ENCODE measurements around the gene BCL11A. TPM values are rescaled to one million over a fixed set of nuclear protein-coding genes. Genes with fewer than 3 reads are reported as not detected.

BCL11A gene
- polyA plus RNA-seq, 1 donor (not counting 4 experiments of a cell fraction or from before 2014, with no cell fraction given), result 5.0 TPM

DNA sequence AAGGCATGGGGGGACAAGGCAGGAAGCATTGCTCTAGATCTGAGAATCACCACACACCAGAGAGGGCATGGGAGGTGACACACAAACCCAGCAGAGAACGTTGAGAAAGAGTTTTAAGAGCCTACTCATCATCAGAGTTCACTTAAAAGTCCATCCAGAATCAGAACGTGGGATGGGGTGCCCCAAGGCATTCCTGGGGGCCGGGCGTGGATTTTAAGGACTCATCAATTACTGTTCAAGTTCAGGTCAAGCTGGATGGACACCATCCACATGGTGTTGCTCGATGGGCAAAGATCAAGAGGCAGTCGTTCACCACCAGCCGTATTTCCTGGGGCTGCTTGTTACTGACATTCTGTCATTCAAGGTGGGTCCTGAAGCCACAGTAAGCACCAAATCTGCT lies 34.9 kb downstream of the BCL11A start:
- H3K27me3 ChIP-seq (ENCODE audit: control insufficient read depth, extremely low read depth, insufficient read depth, low read length), result no peaks in the 10 kb centered on the region
- no peaks in the 10 kb centered on the region for H3K9me3 ChIP-seq (ENCODE audit: control insufficient read depth, low read depth, low read length)
- FAIRE-seq, result no peak
- no peak for TF ChIP-seq EZH2 (IDR thresholded peaks at IDR 0.05; ENCODE audit: low read length)
- TF ChIP-seq, protein P1, sequence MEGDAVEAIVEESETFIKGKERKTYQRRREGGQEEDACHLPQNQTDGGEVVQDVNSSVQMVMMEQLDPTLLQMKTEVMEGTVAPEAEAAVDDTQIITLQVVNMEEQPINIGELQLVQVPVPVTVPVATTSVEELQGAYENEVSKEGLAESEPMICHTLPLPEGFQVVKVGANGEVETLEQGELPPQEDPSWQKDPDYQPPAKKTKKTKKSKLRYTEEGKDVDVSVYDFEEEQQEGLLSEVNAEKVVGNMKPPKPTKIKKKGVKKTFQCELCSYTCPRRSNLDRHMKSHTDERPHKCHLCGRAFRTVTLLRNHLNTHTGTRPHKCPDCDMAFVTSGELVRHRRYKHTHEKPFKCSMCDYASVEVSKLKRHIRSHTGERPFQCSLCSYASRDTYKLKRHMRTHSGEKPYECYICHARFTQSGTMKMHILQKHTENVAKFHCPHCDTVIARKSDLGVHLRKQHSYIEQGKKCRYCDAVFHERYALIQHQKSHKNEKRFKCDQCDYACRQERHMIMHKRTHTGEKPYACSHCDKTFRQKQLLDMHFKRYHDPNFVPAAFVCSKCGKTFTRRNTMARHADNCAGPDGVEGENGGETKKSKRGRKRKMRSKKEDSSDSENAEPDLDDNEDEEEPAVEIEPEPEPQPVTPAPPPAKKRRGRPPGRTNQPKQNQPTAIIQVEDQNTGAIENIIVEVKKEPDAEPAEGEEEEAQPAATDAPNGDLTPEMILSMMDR (optimal IDR thresholded peaks at IDR 0.05 in 1 of 3, IDR thresholded peaks at IDR 0.05 in 1 of 3, conservative IDR thresholded peaks at IDR 0.05 in 1 of 3; ENCODE audit: extremely low read depth in 1 of 3, insufficient read depth in 2 of 3, low read length in 3 of 3), result no peak
- no peak overlapping the region for H3K9ac ChIP-seq (ENCODE audit: control insufficient read depth, extremely low read depth, insufficient read depth, low read length)
- no peaks in the 10 kb centered on the region for H4K20me1 ChIP-seq (ENCODE audit: control insufficient read depth, extremely low read depth, insufficient read depth, low read length)
- H3K36me3 ChIP-seq (ENCODE audit: control insufficient read depth in 2 of 2, extremely low read depth in 1 of 2, insufficient read depth in 2 of 2, low read length in 2 of 2), result peaks cover 0 to 2% of the 10 kb centered on the region in 2 experiments
- H3K9me1 ChIP-seq (ENCODE audit: control insufficient read depth, extremely low read depth, insufficient read depth, low read length), result no peaks in the 10 kb centered on the region
- H3K4me3 ChIP-seq (ENCODE audit: control insufficient read depth in 2 of 3, extremely low read depth in 1 of 3, insufficient read depth in 2 of 3, low read depth in 1 of 3, low read length in 3 of 3), result no peak overlapping the region
- peaks cover 25% of the 10 kb centered on the region for H3K4me1 ChIP-seq (ENCODE audit: control insufficient read depth, extremely low read depth, insufficient read depth, low read length)
- peaks cover 2% of the 10 kb centered on the region for H3K79me2 ChIP-seq (ENCODE audit: control insufficient read depth, insufficient read depth, low read length)
- no peak overlapping the region for H3K4me2 ChIP-seq (ENCODE audit: control insufficient read depth, extremely low read depth, insufficient read depth, low read depth, low read length)
- no peak overlapping the region for H2AFZ ChIP-seq (ENCODE audit: control insufficient read depth, low read length)
- dilution Hi-C loops (cut with MboI; ENCODE audit: extremely low pct_ligation_motif_present, low sequenced_read_pairs), result no loop called here
- no peak overlapping the region for H3K27ac ChIP-seq (ENCODE audit: control insufficient read depth, insufficient read depth, low read length)
- no peak for DNase-seq (ENCODE audit: low read depth, low spot score)

DNA sequence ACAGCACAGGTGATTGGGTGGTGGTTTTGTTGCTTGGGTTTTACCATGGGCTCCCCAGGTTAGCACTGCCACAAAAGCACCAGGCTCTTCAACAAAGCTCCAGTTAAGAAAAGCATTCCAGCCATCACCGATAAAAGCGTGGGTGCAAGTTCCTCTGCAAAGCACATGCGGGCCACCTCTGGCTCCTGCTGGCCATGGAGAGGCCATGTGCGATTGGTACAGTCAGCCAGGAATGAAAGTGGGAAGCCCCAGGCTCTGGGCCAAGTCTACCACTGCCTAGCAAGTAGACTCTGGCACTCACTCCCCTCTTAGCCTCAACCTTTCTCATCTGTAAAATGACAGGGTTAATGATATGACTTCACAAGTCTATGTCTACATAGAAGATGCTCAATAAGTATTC lies 36.0 kb downstream of the BCL11A start:
- no peak overlapping the region for H3K4me2 ChIP-seq (ENCODE audit: control insufficient read depth, extremely low read depth, insufficient read depth, low read depth, low read length)
- no peaks in the 10 kb centered on the region for H3K27me3 ChIP-seq (ENCODE audit: control insufficient read depth, extremely low read depth, insufficient read depth, low read length)
- no peaks in the 10 kb centered on the region for H3K9me1 ChIP-seq (ENCODE audit: control insufficient read depth, extremely low read depth, insufficient read depth, low read length)
- H3K79me2 ChIP-seq (ENCODE audit: control insufficient read depth, insufficient read depth, low read length), result peaks cover 2% of the 10 kb centered on the region
- DNase-seq (ENCODE audit: low read depth, low spot score), result no peak
- no peak for FAIRE-seq
- dilution Hi-C loops (cut with MboI; ENCODE audit: extremely low pct_ligation_motif_present, low sequenced_read_pairs), result no loop called here
- no peak for TF ChIP-seq EZH2 (IDR thresholded peaks at IDR 0.05; ENCODE audit: low read length)
- TF ChIP-seq, protein P1 (optimal IDR thresholded peaks at IDR 0.05 in 1 of 3, IDR thresholded peaks at IDR 0.05 in 1 of 3, conservative IDR thresholded peaks at IDR 0.05 in 1 of 3; ENCODE audit: extremely low read depth in 1 of 3, insufficient read depth in 2 of 3, low read length in 3 of 3), result no peak
- H3K9me3 ChIP-seq (ENCODE audit: control insufficient read depth, low read depth, low read length), result no peaks in the 10 kb centered on the region
- no peaks in the 10 kb centered on the region for H4K20me1 ChIP-seq (ENCODE audit: control insufficient read depth, extremely low read depth, insufficient read depth, low read length)
- peaks cover 0 to 2% of the 10 kb centered on the region in 2 experiments for H3K36me3 ChIP-seq (ENCODE audit: control insufficient read depth in 2 of 2, extremely low read depth in 1 of 2, insufficient read depth in 2 of 2, low read length in 2 of 2)
- H3K9ac ChIP-seq (ENCODE audit: control insufficient read depth, extremely low read depth, insufficient read depth, low read length), result no peak overlapping the region
- no peak overlapping the region for H3K4me3 ChIP-seq (ENCODE audit: control insufficient read depth in 2 of 3, extremely low read depth in 1 of 3, insufficient read depth in 2 of 3, low read depth in 1 of 3, low read length in 3 of 3)
- no peak overlapping the region for H3K27ac ChIP-seq (ENCODE audit: control insufficient read depth, insufficient read depth, low read length)
- H2AFZ ChIP-seq (ENCODE audit: control insufficient read depth, low read length), result no peak overlapping the region
- H3K4me1 ChIP-seq (ENCODE audit: control insufficient read depth, extremely low read depth, insufficient read depth, low read length), result peaks cover 33% of the 10 kb centered on the region

Measured in keratinocyte (primary cell).